ENCODE measurements around the gene MAP7.

Gene MAP7

GRCh38 chr6:136566007-136566487, 15.8 kb upstream of the MAP7 start:
- CTCF ChIA-PET = interaction anchor here (3.0 to 9.1 kb wide), 3 partner anchors 10 to 18 kb away, joined by 8 to 89 read pairs (median 16); partner anchors contain the start of gene MAP7
- DNase-seq = peak; percentile 44 to 93 (median 85)

GRCh38 chr6:136564180-136564579, 14.0 kb upstream of the MAP7 start:
- POLR2A ChIA-PET = no interaction called here
- Histone ChIP-seq H3K27ac (ENCODE audit: insufficient read depth in 1 of 2, low read depth in 1 of 2, low read length in 2 of 2, poor library complexity in 1 of 2, severe bottlenecking in 2 of 2) (peak overlapping the region in 1 of 2 experiments; percentile 71), H3K4me3 (ENCODE audit: control insufficient read depth in 1 of 7, extremely low read depth in 1 of 7, insufficient read depth in 4 of 7, low read depth in 2 of 7, low read length in 6 of 7) (peak overlapping the region in 3 of 7 experiments; percentile 10 to 36 (median 24)), H3K9me3 (ENCODE audit: control extremely low read depth in 1 of 5, control insufficient read depth in 4 of 5, insufficient read depth in 2 of 5, low read depth in 1 of 5, low read length in 4 of 5) (no peaks in the 10 kb centered on the region), H3K4me1 (ENCODE audit: control extremely low read depth in 1 of 4, control insufficient read depth in 4 of 4, insufficient read depth in 4 of 4, low read length in 3 of 4) (peaks cover 35 to 78% (median 66%) of the 10 kb centered on the region in 4 experiments), H3K36me3 (ENCODE audit: control insufficient read depth in 4 of 4, insufficient read depth in 4 of 4, low read length in 3 of 4) (peaks cover 2 to 9% (median 5%) of the 10 kb centered on the region in 4 experiments), H3K27me3 (replicated peaks in 2 of 5; ENCODE audit: control insufficient read depth in 4 of 5, insufficient read depth in 5 of 5, low read length in 4 of 5) (no peaks in the 10 kb centered on the region)
- 29% methylated on average over 1 of the region's 1 CpG for WGBS (ENCODE audit: insufficient coverage)
- CTCF ChIA-PET = interaction anchor here (1.2 to 9.1 kb wide), 5 partner anchors 8 to 38 kb away, joined by 3 to 89 read pairs (median 8); partner anchors contain the start of gene MAP7
- DNase-seq = peak in 1 of 3 donors; percentile 53

More at GRCh38 chr6:136566007-136566487, 15.8 kb upstream of the MAP7 start:
- POLR2A ChIA-PET = interaction anchor here (0.6 to 1.2 kb wide), 3 partner anchors 9 to 617 kb away, joined by 3 to 15 read pairs (median 3); no protein-coding TSS in a partner anchor
- H3K36me3 ChIP-seq (ENCODE audit: control insufficient read depth in 4 of 4, insufficient read depth in 4 of 4, low read length in 3 of 4) = peaks cover 0 to 6% (median 5%) of the 10 kb centered on the region in 4 experiments
- H3K27me3 ChIP-seq (replicated peaks in 2 of 5; ENCODE audit: control insufficient read depth in 4 of 5, insufficient read depth in 5 of 5, low read length in 4 of 5) = no peaks in the 10 kb centered on the region
- H3K4me1 ChIP-seq (ENCODE audit: control extremely low read depth in 1 of 4, control insufficient read depth in 4 of 4, insufficient read depth in 4 of 4, low read length in 3 of 4) = peaks cover 35 to 80% (median 66%) of the 10 kb centered on the region in 4 experiments
- WGBS (ENCODE audit: insufficient coverage) = 13% methylated on average over 5 of the region's 6 CpGs
- H3K4me3 ChIP-seq (ENCODE audit: control insufficient read depth in 1 of 7, extremely low read depth in 1 of 7, insufficient read depth in 4 of 7, low read depth in 2 of 7, low read length in 6 of 7) = peak overlapping the region in 2 of 7 experiments; percentile 1 to 19
- H3K9me3 ChIP-seq (ENCODE audit: control extremely low read depth in 1 of 5, control insufficient read depth in 4 of 5, insufficient read depth in 2 of 5, low read depth in 1 of 5, low read length in 4 of 5) = peaks cover 1 to 10% (median 5%) of the 10 kb centered on the region in 5 experiments
- peak overlapping the region; percentile 34 to 78 for H3K27ac ChIP-seq (ENCODE audit: insufficient read depth in 1 of 2, low read depth in 1 of 2, low read length in 2 of 2, poor library complexity in 1 of 2, severe bottlenecking in 2 of 2)

- CTCF ChIA-PET = interaction anchor here (1.2 to 9.1 kb wide), 7 partner anchors 8 to 81 kb away, joined by 3 to 89 read pairs (median 4); partner anchors contain the start of gene MAP7
These were observed 13.3 kb upstream of the MAP7 start for GRCh38 chr6:136563386-136564152.

GRCh38 chr6:136562211-136562610, 12.0 kb upstream of the MAP7 start:
- WGBS (ENCODE audit: insufficient coverage) = no CpG with 5 or more reads among the region's 2 CpGs
- H3K36me3 ChIP-seq (ENCODE audit: control insufficient read depth in 4 of 4, insufficient read depth in 4 of 4, low read length in 3 of 4) = peaks cover 3 to 19% (median 6%) of the 10 kb centered on the region in 4 experiments
- no peaks in the 10 kb centered on the region for H3K27me3 ChIP-seq (replicated peaks in 2 of 5; ENCODE audit: control insufficient read depth in 4 of 5, insufficient read depth in 5 of 5, low read length in 4 of 5)
- peak in 1 of 3 donors; percentile 46 for DNase-seq
- peaks cover 24 to 63% (median 54%) of the 10 kb centered on the region in 4 experiments for H3K4me1 ChIP-seq (ENCODE audit: control extremely low read depth in 1 of 4, control insufficient read depth in 4 of 4, insufficient read depth in 4 of 4, low read length in 3 of 4)
- H3K27ac ChIP-seq (ENCODE audit: insufficient read depth in 1 of 2, low read depth in 1 of 2, low read length in 2 of 2, poor library complexity in 1 of 2, severe bottlenecking in 2 of 2) = no peak overlapping the region
- ChIA-PET POLR2A (no interaction called here), CTCF (interaction anchor here (0.7 to 9.1 kb wide), 5 partner anchors 11 to 1394 kb away, joined by 4 to 89 read pairs (median 5); partner anchors contain the start of gene MAP7)
- peak overlapping the region in 2 of 7 experiments; percentile 11 to 41 for H3K4me3 ChIP-seq (ENCODE audit: control insufficient read depth in 1 of 7, extremely low read depth in 1 of 7, insufficient read depth in 4 of 7, low read depth in 2 of 7, low read length in 6 of 7)
- no peaks in the 10 kb centered on the region for H3K9me3 ChIP-seq (ENCODE audit: control extremely low read depth in 1 of 5, control insufficient read depth in 4 of 5, insufficient read depth in 2 of 5, low read depth in 1 of 5, low read length in 4 of 5)

More at GRCh38 chr6:136563386-136564152, 13.3 kb upstream of the MAP7 start:
- H3K4me3 ChIP-seq (ENCODE audit: control insufficient read depth in 1 of 7, extremely low read depth in 1 of 7, insufficient read depth in 4 of 7, low read depth in 2 of 7, low read length in 6 of 7) = peak overlapping the region in 2 of 7 experiments; percentile 24 to 36
- peak overlapping the region; percentile 2 to 71 for H3K27ac ChIP-seq (ENCODE audit: insufficient read depth in 1 of 2, low read depth in 1 of 2, low read length in 2 of 2, poor library complexity in 1 of 2, severe bottlenecking in 2 of 2)
- no peaks in the 10 kb centered on the region for H3K27me3 ChIP-seq (replicated peaks in 2 of 5; ENCODE audit: control insufficient read depth in 4 of 5, insufficient read depth in 5 of 5, low read length in 4 of 5)
- H3K4me1 ChIP-seq (ENCODE audit: control extremely low read depth in 1 of 4, control insufficient read depth in 4 of 4, insufficient read depth in 4 of 4, low read length in 3 of 4) = peaks cover 35 to 76% (median 65%) of the 10 kb centered on the region in 4 experiments
- DNase-seq = peak in 2 of 3 donors; percentile 63 to 80
- H3K9me3 ChIP-seq (ENCODE audit: control extremely low read depth in 1 of 5, control insufficient read depth in 4 of 5, insufficient read depth in 2 of 5, low read depth in 1 of 5, low read length in 4 of 5) = no peaks in the 10 kb centered on the region
- peaks cover 3 to 10% (median 6%) of the 10 kb centered on the region in 4 experiments for H3K36me3 ChIP-seq (ENCODE audit: control insufficient read depth in 4 of 4, insufficient read depth in 4 of 4, low read length in 3 of 4)
- POLR2A ChIA-PET = interaction anchor here (0.6 kb wide), 1 partner anchor 266 kb away, joined by 3 read pairs; no protein-coding TSS in a partner anchor
- no CpG with 5 or more reads among the region's 6 CpGs for WGBS (ENCODE audit: insufficient coverage)

- H3K4me3 ChIP-seq (ENCODE audit: control insufficient read depth in 1 of 7, extremely low read depth in 1 of 7, insufficient read depth in 4 of 7, low read depth in 2 of 7, low read length in 6 of 7) = no peak overlapping the region
- POLR2A ChIA-PET = no interaction called here
These were observed 3.1 kb upstream of the MAP7 start for GRCh38 chr6:136553166-136553787.

GRCh38 chr6:136552054-136552453, 1.8 kb upstream of the MAP7 start:
- Histone ChIP-seq H3K27ac (ENCODE audit: insufficient read depth in 1 of 2, low read depth in 1 of 2, low read length in 2 of 2, poor library complexity in 1 of 2, severe bottlenecking in 2 of 2) (no peak overlapping the region), H3K9me3 (ENCODE audit: control extremely low read depth in 1 of 5, control insufficient read depth in 4 of 5, insufficient read depth in 2 of 5, low read depth in 1 of 5, low read length in 4 of 5) (no peaks in the 10 kb centered on the region), H3K4me3 (ENCODE audit: control insufficient read depth in 1 of 7, extremely low read depth in 1 of 7, insufficient read depth in 4 of 7, low read depth in 2 of 7, low read length in 6 of 7) (no peak overlapping the region), H3K27me3 (replicated peaks in 2 of 5; ENCODE audit: control insufficient read depth in 4 of 5, insufficient read depth in 5 of 5, low read length in 4 of 5) (peaks cover 0 to 2% (median 0%) of the 10 kb centered on the region in 5 experiments), H3K4me1 (ENCODE audit: control extremely low read depth in 1 of 4, control insufficient read depth in 4 of 4, insufficient read depth in 4 of 4, low read length in 3 of 4) (peaks cover 0 to 34% (median 21%) of the 10 kb centered on the region in 4 experiments), H3K36me3 (ENCODE audit: control insufficient read depth in 4 of 4, insufficient read depth in 4 of 4, low read length in 3 of 4) (peaks cover 0 to 11% (median 8%) of the 10 kb centered on the region in 4 experiments)
- POLR2A ChIA-PET = no interaction called here
- DNase-seq = no peak
- CTCF ChIA-PET = interaction anchor here (1.2 to 5.5 kb wide), 3 partner anchors 11 to 175 kb away, joined by 3 to 89 read pairs (median 3); no protein-coding TSS in a partner anchor
- 100% methylated on average over 3 of the region's 4 CpGs for WGBS (ENCODE audit: insufficient coverage)

More at GRCh38 chr6:136553166-136553787, 3.1 kb upstream of the MAP7 start:
- Histone ChIP-seq H3K4me1 (ENCODE audit: control extremely low read depth in 1 of 4, control insufficient read depth in 4 of 4, insufficient read depth in 4 of 4, low read length in 3 of 4) (peaks cover 0 to 31% (median 21%) of the 10 kb centered on the region in 4 experiments), H3K27me3 (replicated peaks in 2 of 5; ENCODE audit: control insufficient read depth in 4 of 5, insufficient read depth in 5 of 5, low read length in 4 of 5) (peaks cover 0 to 2% (median 0%) of the 10 kb centered on the region in 5 experiments), H3K27ac (ENCODE audit: insufficient read depth in 1 of 2, low read depth in 1 of 2, low read length in 2 of 2, poor library complexity in 1 of 2, severe bottlenecking in 2 of 2) (no peak overlapping the region), H3K36me3 (ENCODE audit: control insufficient read depth in 4 of 4, insufficient read depth in 4 of 4, low read length in 3 of 4) (peaks cover 0 to 17% (median 10%) of the 10 kb centered on the region in 4 experiments), H3K9me3 (ENCODE audit: control extremely low read depth in 1 of 5, control insufficient read depth in 4 of 5, insufficient read depth in 2 of 5, low read depth in 1 of 5, low read length in 4 of 5) (no peaks in the 10 kb centered on the region)
- 86% methylated on average over 4 of the region's 5 CpGs for WGBS (ENCODE audit: insufficient coverage)
- DNase-seq = no peak
- CTCF ChIA-PET = interaction anchor here (0.9 to 5.5 kb wide), 3 partner anchors 10 to 42 kb away, joined by 3 to 89 read pairs (median 3); no protein-coding TSS in a partner anchor

All from common myeloid progenitor, CD34-positive (primary cell).